Transverse colon (tissue), 3 donors: ENCODE results near the gene COL23A1.

Experiments
- EP300 ChIP-seq: sonication (generic); formaldehyde crosslinking; IDR thresholded peaks from one replicate; pipeline ENCODE4 v1.6.1; 2017; ENCODE audit warnings: antibody characterized with exemption, low read depth
- POLR2A ChIP-seq: fragments of 450-650 bp; IDR thresholded peaks from one replicate; pipeline ENCODE4 v1.6.1; 2016; ENCODE audit warnings: antibody characterized with exemption, mild to moderate bottlenecking, moderate library complexity
- TF ChIP-seq, protein P1 (sequence below), 5 experiments: fragments of 200-600 bp in 3 of 5; fragments of 450-650 bp in 2 of 5; sonication (generic) in 3 of 5; IDR thresholded peaks; 1 replicate in 2 of 5; 2 replicates in 3 of 5; pipeline ENCODE4 v1.5.1; 2016 to 2017; ENCODE audit warnings: antibody characterized with exemption in 5 of 5, inconsistent platforms in 3 of 5, mild to moderate bottlenecking in 2 of 5, moderate library complexity in 1 of 5

DNA sequence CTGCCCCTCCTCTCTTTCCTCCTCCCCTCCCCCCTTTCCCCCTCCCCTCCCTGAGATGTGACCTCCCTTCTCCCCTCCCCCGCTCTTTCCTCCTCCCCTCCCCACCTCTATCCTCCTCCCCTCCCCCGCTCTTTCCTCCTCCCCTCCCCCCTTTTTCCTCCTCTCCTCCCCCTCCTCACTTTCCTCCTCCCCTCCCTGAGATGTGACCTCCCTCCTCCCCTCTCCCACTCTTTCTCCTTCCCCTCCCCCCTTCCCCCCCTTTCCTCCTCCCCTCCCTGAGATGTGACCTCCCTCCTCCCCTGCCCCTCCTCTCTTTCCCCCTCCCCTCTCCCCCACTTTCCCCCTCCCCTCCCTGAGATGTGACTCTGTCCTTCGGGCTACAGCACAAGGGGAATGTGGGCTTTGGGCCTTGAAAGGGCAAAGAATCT lies 169.8 kb downstream of the COL23A1 start:
- TF ChIP-seq EP300 (no peak), POLR2A (no peak)
- TF ChIP-seq, protein P1, sequence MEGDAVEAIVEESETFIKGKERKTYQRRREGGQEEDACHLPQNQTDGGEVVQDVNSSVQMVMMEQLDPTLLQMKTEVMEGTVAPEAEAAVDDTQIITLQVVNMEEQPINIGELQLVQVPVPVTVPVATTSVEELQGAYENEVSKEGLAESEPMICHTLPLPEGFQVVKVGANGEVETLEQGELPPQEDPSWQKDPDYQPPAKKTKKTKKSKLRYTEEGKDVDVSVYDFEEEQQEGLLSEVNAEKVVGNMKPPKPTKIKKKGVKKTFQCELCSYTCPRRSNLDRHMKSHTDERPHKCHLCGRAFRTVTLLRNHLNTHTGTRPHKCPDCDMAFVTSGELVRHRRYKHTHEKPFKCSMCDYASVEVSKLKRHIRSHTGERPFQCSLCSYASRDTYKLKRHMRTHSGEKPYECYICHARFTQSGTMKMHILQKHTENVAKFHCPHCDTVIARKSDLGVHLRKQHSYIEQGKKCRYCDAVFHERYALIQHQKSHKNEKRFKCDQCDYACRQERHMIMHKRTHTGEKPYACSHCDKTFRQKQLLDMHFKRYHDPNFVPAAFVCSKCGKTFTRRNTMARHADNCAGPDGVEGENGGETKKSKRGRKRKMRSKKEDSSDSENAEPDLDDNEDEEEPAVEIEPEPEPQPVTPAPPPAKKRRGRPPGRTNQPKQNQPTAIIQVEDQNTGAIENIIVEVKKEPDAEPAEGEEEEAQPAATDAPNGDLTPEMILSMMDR (IDR thresholded peaks at IDR 0.05), result no peak
